ENCODE data around the gene ZNF584.

DNA sequence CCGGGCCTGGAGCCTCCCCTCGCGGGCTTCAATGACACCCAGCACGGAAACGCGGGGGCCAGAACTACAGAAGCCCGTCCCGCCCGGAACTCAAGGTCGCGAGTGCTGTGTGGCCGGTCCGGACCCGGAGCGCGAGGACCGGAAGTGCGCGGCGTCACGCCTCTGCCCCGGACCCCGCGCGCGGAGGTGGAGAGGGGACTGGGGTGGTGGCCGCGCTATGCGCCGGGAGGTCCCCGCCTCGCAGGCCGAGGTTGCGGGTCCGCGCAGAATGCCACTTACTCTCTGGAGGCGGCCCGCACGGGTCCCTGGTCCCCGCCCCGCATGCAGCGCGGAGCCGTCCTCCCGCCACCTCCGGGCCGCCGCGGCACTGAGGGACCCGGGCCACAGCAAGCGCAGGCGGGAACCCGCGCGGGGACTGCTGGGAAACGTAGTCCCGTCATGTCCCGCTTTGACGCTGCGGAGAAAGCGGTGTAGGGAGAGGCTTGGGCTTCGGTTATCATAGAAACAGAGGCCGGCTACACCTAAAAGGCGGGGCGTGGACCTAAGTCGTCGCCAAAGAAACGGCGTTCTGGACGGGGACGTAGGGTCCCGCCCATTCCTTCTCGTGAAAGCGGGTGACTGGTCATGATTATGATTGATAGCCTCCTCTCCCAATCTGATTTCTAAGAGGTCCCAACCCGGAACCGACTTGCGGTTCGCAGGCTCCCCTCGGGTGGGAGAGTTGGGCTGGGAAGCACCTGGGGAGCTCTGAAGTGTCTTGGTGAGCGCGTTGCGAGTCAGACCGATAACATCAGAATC is 27.6 kb upstream of the ZNF584 start, which contains the start of gene ZNF837:
- TF ChIP-seq, protein P1, sequence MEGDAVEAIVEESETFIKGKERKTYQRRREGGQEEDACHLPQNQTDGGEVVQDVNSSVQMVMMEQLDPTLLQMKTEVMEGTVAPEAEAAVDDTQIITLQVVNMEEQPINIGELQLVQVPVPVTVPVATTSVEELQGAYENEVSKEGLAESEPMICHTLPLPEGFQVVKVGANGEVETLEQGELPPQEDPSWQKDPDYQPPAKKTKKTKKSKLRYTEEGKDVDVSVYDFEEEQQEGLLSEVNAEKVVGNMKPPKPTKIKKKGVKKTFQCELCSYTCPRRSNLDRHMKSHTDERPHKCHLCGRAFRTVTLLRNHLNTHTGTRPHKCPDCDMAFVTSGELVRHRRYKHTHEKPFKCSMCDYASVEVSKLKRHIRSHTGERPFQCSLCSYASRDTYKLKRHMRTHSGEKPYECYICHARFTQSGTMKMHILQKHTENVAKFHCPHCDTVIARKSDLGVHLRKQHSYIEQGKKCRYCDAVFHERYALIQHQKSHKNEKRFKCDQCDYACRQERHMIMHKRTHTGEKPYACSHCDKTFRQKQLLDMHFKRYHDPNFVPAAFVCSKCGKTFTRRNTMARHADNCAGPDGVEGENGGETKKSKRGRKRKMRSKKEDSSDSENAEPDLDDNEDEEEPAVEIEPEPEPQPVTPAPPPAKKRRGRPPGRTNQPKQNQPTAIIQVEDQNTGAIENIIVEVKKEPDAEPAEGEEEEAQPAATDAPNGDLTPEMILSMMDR (IDR thresholded peaks at IDR 0.05): no peak
- no peak for TF ChIP-seq EP300 (IDR thresholded peaks at IDR 0.05)
- TF ChIP-seq POLR2A (IDR thresholded peaks at IDR 0.05): peak; percentile 78 to 81

All from sigmoid colon (tissue), 4 donors.